ENCODE results near the gene RCHY1. TPM values are rescaled to one million over a fixed set of nuclear protein-coding genes. Genes with fewer than 3 reads are reported as not detected.

Gene RCHY1
- total and polyA plus RNA-seq, 4 donors = 11.3 to 35.9 (median 27.2) TPM

DNA sequence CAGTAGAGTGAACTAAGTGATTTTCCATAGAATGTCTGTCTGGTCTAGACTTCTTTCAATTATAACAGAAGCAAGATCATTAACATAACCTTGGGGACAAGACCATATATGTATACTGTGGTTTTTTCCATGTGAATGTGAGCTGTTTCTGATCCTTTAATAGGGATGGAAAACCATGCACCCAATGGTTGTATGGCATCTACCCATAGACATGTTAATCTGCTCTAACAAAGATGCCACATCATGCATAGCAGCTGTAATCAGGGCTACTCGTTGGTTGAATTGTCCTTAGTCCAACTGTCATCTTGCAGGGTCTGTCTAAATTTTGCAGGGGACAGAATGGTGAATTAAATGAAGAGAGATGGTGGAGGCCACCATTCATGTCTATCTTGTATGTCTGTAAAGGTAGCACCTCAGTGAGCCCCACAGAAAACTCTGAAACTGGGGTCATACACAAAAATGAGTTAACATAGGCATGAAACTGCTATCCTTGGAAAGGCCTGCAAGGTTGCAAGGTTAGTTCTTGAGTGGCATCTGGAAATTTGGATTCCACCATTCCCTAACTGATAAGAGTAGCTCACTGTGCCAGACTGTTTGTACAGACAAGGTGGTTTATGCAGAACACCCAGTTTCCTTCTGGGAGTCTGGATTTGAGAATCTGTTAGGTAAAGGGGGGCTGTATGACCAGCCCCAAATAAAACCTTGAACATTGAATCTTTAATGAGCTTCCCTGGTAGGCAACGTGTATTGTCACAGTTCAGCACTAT is 16.5 kb upstream of the RCHY1 start:
- TF ChIP-seq CTCF (IDR thresholded peaks at IDR 0.05; ENCODE audit: control extremely low read depth, extremely low read depth) = no peak
- 96% methylated on average over 2 of the region's 2 CpGs for WGBS, 2 donors
- H3K4me1 ChIP-seq (ENCODE audit: control insufficient read depth in 5 of 5, insufficient read depth in 5 of 5, low read length in 5 of 5) = peaks cover 0 to 7% (median 0%) of the 10 kb centered on the region in 5 donors
- H3K36me3 ChIP-seq (ENCODE audit: control insufficient read depth in 4 of 4, insufficient read depth in 4 of 4, low read length in 4 of 4) = peaks cover 17 to 39% (median 23%) of the 10 kb centered on the region in 4 donors
- no peak overlapping the region for H3K4me3 ChIP-seq
- no peak overlapping the region for H3K27ac ChIP-seq (ENCODE audit: low read depth in 1 of 2, low read length in 1 of 2)
- DNase-seq (no peak), ATAC-seq (ENCODE audit: insufficient read depth, low FRiP score) (no peak)
- peaks cover 0 to 6% (median 0%) of the 10 kb centered on the region in 4 donors for H3K9me3 ChIP-seq (ENCODE audit: control insufficient read depth in 4 of 4, insufficient read depth in 3 of 4, low read length in 3 of 4)
- no peaks in the 10 kb centered on the region for H3K27me3 ChIP-seq (ENCODE audit: control insufficient read depth in 3 of 3, insufficient read depth in 3 of 3, low read length in 2 of 3)
- no peak overlapping the region for H3K9ac ChIP-seq (ENCODE audit: insufficient read depth in 1 of 2, low read length in 2 of 2)

DNA sequence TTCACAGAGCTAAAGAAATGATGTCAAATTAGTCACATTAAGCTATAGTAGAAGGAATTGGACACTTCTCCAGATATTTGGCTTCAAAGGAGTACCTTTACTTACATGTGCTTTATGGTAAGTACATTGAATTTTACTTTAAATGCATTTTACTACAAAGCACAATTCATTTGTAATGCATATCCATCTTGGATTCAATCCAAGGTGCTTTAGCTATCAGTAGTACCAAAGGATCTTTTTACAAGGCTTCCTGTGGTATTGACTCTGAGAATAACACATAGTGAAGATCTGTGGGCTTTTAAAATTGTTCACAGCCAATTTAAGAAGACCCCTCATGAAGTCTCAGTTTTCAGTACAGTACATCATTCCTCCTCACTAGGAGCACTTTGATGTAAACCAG is 13.3 kb upstream of the RCHY1 start:
- Histone ChIP-seq H3K27ac (ENCODE audit: low read depth in 1 of 2, low read length in 1 of 2) (no peak overlapping the region), H3K36me3 (ENCODE audit: control insufficient read depth in 4 of 4, insufficient read depth in 4 of 4, low read length in 4 of 4) (peaks cover 17 to 41% (median 30%) of the 10 kb centered on the region in 4 donors), H3K4me1 (ENCODE audit: control insufficient read depth in 5 of 5, insufficient read depth in 5 of 5, low read length in 5 of 5) (peaks cover 0 to 7% (median 0%) of the 10 kb centered on the region in 5 donors), H3K9ac (ENCODE audit: insufficient read depth in 1 of 2, low read length in 2 of 2) (no peak overlapping the region), H3K9me3 (ENCODE audit: control insufficient read depth in 4 of 4, insufficient read depth in 3 of 4, low read length in 3 of 4) (peaks cover 0 to 5% (median 0%) of the 10 kb centered on the region in 4 donors), H3K27me3 (ENCODE audit: control insufficient read depth in 3 of 3, insufficient read depth in 3 of 3, low read length in 2 of 3) (no peaks in the 10 kb centered on the region), H3K4me3 (no peak overlapping the region)
- no peak for DNase-seq
- ATAC-seq (ENCODE audit: insufficient read depth, low FRiP score) = no peak
- no peak for TF ChIP-seq CTCF (IDR thresholded peaks at IDR 0.05; ENCODE audit: control extremely low read depth, extremely low read depth)

- Histone ChIP-seq H3K4me1 (ENCODE audit: control insufficient read depth in 5 of 5, insufficient read depth in 5 of 5, low read length in 5 of 5) (peaks cover 0 to 4% (median 0%) of the 10 kb centered on the region in 5 donors), H3K9ac (ENCODE audit: insufficient read depth in 1 of 2, low read length in 2 of 2) (no peak overlapping the region), H3K36me3 (ENCODE audit: control insufficient read depth in 4 of 4, insufficient read depth in 4 of 4, low read length in 4 of 4) (peaks cover 12 to 33% (median 26%) of the 10 kb centered on the region in 4 donors), H3K9me3 (ENCODE audit: control insufficient read depth in 4 of 4, insufficient read depth in 3 of 4, low read length in 3 of 4) (peaks cover 0 to 2% (median 0%) of the 10 kb centered on the region in 4 donors), H3K27ac (ENCODE audit: low read depth in 1 of 2, low read length in 1 of 2) (no peak overlapping the region), H3K4me3 (no peak overlapping the region), H3K27me3 (ENCODE audit: control insufficient read depth in 3 of 3, insufficient read depth in 3 of 3, low read length in 2 of 3) (no peaks in the 10 kb centered on the region)
- no peak for ATAC-seq (ENCODE audit: insufficient read depth, low FRiP score)
- no peak for DNase-seq
- WGBS, 2 donors = 93 to 100% methylated on average over 1 of the region's 1 CpG
- TF ChIP-seq CTCF (IDR thresholded peaks at IDR 0.05; ENCODE audit: control extremely low read depth, extremely low read depth) = no peak
Measured at GRCh38 chr4:75525910-75526309, 11.7 kb upstream of the RCHY1 start.

Measured in lung (tissue), 12 donors.